Skeletal muscle tissue (tissue), 4 donors: ENCODE data around the gene RADIL. TPM values are rescaled to one million over a fixed set of nuclear protein-coding genes. Genes with fewer than 3 reads are reported as not detected.
"Not testable (repeated sequence)": the region's sequence is repeated elsewhere in the genome, so short reads cannot be mapped to it uniquely, and the experiment has no call there.

Experiments
- H3K27ac ChIP-seq: one replicate; pipeline ENCODE4 v1.7.0; 2013; ENCODE audit warnings: mild to moderate bottlenecking, low read depth, low read length, inconsistent platforms
- H3K27me3 ChIP-seq, 3 donors: one replicate each; pipeline ENCODE4 v1.7.0; 2013; ENCODE audit warnings: low read length in 3 of 3; ENCODE audit not compliant: control insufficient read depth in 3 of 3, insufficient read depth in 3 of 3
- H3K36me3 ChIP-seq, 3 donors: one replicate each; pipeline ENCODE4 v1.7.0; 2013; ENCODE audit warnings: low read length in 3 of 3; ENCODE audit not compliant: control insufficient read depth in 3 of 3, insufficient read depth in 3 of 3
- H3K4me1 ChIP-seq, 3 donors: one replicate each; pipeline ENCODE4 v1.7.0; 2013; ENCODE audit warnings: low read length in 3 of 3, mild to moderate bottlenecking in 3 of 3; ENCODE audit not compliant: control insufficient read depth in 3 of 3, insufficient read depth in 3 of 3
- H3K4me3 ChIP-seq, 3 donors: one replicate each; pipeline ENCODE4 v1.7.0; 2013; ENCODE audit warnings: low read length in 3 of 3
- H3K9ac ChIP-seq, 3 donors: one replicate each; pipeline ENCODE4 v1.7.0; 2013; ENCODE audit warnings: low read length in 3 of 3, mild to moderate bottlenecking in 3 of 3, moderate library complexity in 2 of 3, low read depth in 1 of 3
- H3K9me3 ChIP-seq, 3 donors: one replicate each; pipeline ENCODE4 v1.7.0; 2013; ENCODE audit warnings: low read length in 3 of 3; ENCODE audit not compliant: control insufficient read depth in 3 of 3
- total RNA-seq: library from RNA; depleted of rRNA; stranded (reverse); fragments of >200 nt; gene quantifications from one replicate; pipeline ENCODE4 v1.2.3, GENCODE V29; 2014
- donor health status: Osteomylitis.

The RADIL gene
- total RNA-seq, 1 donor from 2014 or later, result 1.0 TPM

GRCh38 chr7:4904346-4904745, 20.8 kb upstream of the RADIL start:
- Histone ChIP-seq H3K9me3 (peaks cover 0 to 5% (median 0%) of the 10 kb centered on the region in 3 donors), H3K36me3 (no peaks in the 10 kb centered on the region), H3K27ac (no peak overlapping the region), H3K4me1 (no peaks in the 10 kb centered on the region), H3K4me3 (no peak overlapping the region), H3K27me3 (peaks cover 8 to 28% (median 11%) of the 10 kb centered on the region in 3 donors), H3K9ac (no peak overlapping the region)

- Histone ChIP-seq H3K36me3 (no peaks in the 10 kb centered on the region), H3K9me3 (peaks cover 0 to 5% (median 0%) of the 10 kb centered on the region in 3 donors), H3K27ac (no peak overlapping the region), H3K4me3 (no peak overlapping the region), H3K9ac (no peak overlapping the region), H3K27me3 (peaks cover 0 to 3% (median 2%) of the 10 kb centered on the region in 3 donors), H3K4me1 (no peaks in the 10 kb centered on the region)
Measured at GRCh38 chr7:4895766-4896165, 12.2 kb upstream of the RADIL start.

- Histone ChIP-seq H3K36me3 (no peaks in the 10 kb centered on the region), H3K4me1 (no peaks in the 10 kb centered on the region), H3K27ac (no peak overlapping the region), H3K9ac (no peak overlapping the region), H3K9me3 (peaks cover 0 to 5% (median 0%) of the 10 kb centered on the region in 3 donors), H3K27me3 (peaks cover 0 to 2% (median 0%) of the 10 kb centered on the region in 3 donors), H3K4me3 (no peak overlapping the region)
Measured at GRCh38 chr7:4894482-4894881, 11.0 kb upstream of the RADIL start.

- H3K9ac ChIP-seq, result no peak overlapping the region
- H3K36me3 ChIP-seq, result no peaks in the 10 kb centered on the region
- peaks cover 0 to 5% (median 0%) of the 10 kb centered on the region in 3 donors for H3K9me3 ChIP-seq
- H3K4me3 ChIP-seq, result no peak overlapping the region
- H3K27ac ChIP-seq, result no peak overlapping the region
- no peaks in the 10 kb centered on the region for H3K4me1 ChIP-seq
- peaks cover 0 to 2% (median 0%) of the 10 kb centered on the region in 3 donors for H3K27me3 ChIP-seq
Measured at GRCh38 chr7:4893929-4894475, 10.5 kb upstream of the RADIL start.

- H3K27me3 ChIP-seq, H3K36me3 ChIP-seq, H3K4me1 ChIP-seq, H3K9ac ChIP-seq, H3K9me3 ChIP-seq, H3K4me3 ChIP-seq, H3K27ac ChIP-seq: not testable (repeated sequence)
Measured at GRCh38 chr7:4893188-4893587, 9.7 kb upstream of the RADIL start.

- H3K27ac ChIP-seq, H3K4me3 ChIP-seq, H3K27me3 ChIP-seq, H3K9ac ChIP-seq, H3K36me3 ChIP-seq, H3K4me1 ChIP-seq, H3K9me3 ChIP-seq: not testable (repeated sequence)
Measured at GRCh38 chr7:4891522-4891921, 8.0 kb upstream of the RADIL start.

- Histone ChIP-seq H3K36me3 (no peaks in the 10 kb centered on the region), H3K9me3 (peaks cover 0 to 3% (median 0%) of the 10 kb centered on the region in 3 donors), H3K4me3 (no peak overlapping the region), H3K9ac (no peak overlapping the region), H3K4me1 (no peaks in the 10 kb centered on the region), H3K27me3 (no peaks in the 10 kb centered on the region), H3K27ac (no peak overlapping the region)
Measured at GRCh38 chr7:4889682-4890081, 6.2 kb upstream of the RADIL start.

- H3K36me3 ChIP-seq, result no peaks in the 10 kb centered on the region
- H3K4me3 ChIP-seq, result no peak overlapping the region
- H3K27ac ChIP-seq, result no peak overlapping the region
- H3K27me3 ChIP-seq, result peaks cover 0 to 6% (median 0%) of the 10 kb centered on the region in 3 donors
- H3K9ac ChIP-seq, result no peak overlapping the region
- no peaks in the 10 kb centered on the region for H3K4me1 ChIP-seq
- no peaks in the 10 kb centered on the region for H3K9me3 ChIP-seq
Measured at GRCh38 chr7:4888161-4888560, 4.6 kb upstream of the RADIL start.

- Histone ChIP-seq H3K4me3 (no peak overlapping the region), H3K36me3 (no peaks in the 10 kb centered on the region), H3K4me1 (peaks cover 7 to 10% (median 7%) of the 10 kb centered on the region in 3 donors), H3K27me3 (peaks cover 0 to 13% (median 6%) of the 10 kb centered on the region in 3 donors), H3K9ac (no peak overlapping the region), H3K27ac (no peak overlapping the region), H3K9me3 (no peaks in the 10 kb centered on the region)
Measured at GRCh38 chr7:4886671-4887070, 3.2 kb upstream of the RADIL start.

- Histone ChIP-seq H3K9me3 (no peaks in the 10 kb centered on the region), H3K9ac (no peak overlapping the region), H3K4me3 (no peak overlapping the region), H3K4me1 (peaks cover 7 to 10% (median 7%) of the 10 kb centered on the region in 3 donors), H3K27me3 (peaks cover 0 to 15% (median 6%) of the 10 kb centered on the region in 3 donors), H3K27ac (no peak overlapping the region), H3K36me3 (no peaks in the 10 kb centered on the region)
Measured at GRCh38 chr7:4885317-4885807, 1.8 kb upstream of the RADIL start.
